ENCODE measurements around the gene TWNK.

Gene TWNK

DNA sequence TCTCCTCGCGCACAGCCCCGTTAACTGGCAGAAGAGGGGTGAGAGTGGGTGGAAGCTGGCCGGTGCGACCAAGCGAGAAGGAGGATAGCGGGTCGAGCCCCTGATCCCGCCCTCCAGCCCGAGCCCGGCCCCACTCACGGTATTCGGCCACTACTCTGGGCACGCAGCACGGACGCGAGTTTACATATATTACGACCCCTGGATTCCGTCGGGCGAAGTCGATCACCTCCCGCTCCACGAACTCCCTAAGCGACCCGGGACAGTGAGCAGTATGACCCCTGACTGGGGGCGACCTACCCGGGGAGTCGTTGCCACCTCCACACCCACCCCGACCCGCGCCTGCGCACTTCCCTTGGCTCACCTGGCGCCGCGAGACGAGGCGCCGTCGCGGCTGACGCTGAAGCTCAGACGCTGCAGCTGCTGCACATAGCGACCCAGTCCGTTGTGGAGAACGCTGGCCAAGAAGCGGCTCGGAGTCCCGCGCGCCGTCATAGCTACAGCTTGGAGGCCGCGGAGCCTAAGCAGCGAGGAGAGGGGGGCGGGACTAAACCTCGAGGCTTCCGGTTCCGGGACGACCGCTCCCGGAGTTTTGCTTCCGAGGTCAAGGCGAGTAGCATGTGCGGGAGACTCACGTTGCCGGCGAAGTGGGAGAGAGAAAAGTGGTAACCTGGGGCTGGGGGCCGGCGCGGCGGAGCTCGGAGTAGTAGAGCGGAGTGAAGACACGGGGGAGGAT lies at the start of gene TWNK, which contains the start of gene MRPL43:
TSS of gene TWNK (plus strand) at position 592 of the 733 bp plus-strand sequence. CDS start 668 bp downstream, outside the sequence.
TSS of gene MRPL43 (minus strand) at position 546 of the 733 bp plus-strand sequence. CDS start at position 492, 54 bp downstream.
- peak; percentile 78 to 83 for DNase-seq (ENCODE audit: low read depth in 2 of 2)

DNA sequence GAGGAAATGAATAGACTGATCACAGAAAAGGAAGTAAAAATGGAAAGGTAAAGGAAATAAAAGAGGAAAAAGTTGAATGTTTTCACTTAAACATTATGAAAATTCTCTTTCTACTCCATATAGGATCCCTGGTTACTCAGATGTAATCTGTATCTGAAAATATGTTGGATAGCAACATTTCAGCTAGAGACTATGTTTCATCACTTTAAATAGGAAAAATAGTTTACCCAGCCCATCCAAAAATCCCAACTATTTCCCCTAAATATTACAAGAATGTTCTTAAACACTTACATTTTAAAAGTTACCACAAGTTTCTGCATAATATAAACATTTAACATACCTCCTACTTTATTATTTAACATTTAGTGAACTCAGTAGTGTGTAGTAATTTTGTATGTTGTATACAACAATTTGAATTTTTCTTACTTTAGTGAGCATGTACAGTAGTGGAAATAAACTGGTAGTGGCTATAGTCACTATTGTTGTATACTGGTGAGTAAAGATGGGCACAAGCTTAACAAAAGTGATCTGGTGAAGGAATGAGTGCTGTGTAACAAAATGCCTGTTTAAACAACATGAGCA lies 47.5 kb upstream of the TWNK start:
- no peak for DNase-seq (ENCODE audit: low read depth in 2 of 2)

DNA sequence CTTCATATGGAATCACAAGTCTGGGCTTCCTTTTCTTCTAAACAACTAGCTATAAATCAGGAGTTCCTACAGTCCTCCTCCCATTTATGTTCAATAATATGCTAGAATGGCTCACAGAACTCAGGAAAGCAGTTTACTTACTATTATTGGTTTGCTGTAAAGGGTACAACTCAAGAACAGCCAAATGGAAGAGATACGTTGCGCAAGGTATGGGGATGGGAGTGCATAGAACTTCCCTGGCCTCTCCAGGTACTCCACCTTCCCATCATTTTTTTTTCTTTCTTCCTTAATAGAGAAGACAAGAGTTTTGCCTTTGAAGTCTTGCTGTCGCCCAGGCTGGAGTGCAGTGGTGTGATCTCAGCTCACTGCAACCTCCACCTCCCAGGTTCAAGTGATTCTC lies 45.1 kb upstream of the TWNK start:
- DNase-seq (ENCODE audit: low read depth in 2 of 2), result no peak

DNA sequence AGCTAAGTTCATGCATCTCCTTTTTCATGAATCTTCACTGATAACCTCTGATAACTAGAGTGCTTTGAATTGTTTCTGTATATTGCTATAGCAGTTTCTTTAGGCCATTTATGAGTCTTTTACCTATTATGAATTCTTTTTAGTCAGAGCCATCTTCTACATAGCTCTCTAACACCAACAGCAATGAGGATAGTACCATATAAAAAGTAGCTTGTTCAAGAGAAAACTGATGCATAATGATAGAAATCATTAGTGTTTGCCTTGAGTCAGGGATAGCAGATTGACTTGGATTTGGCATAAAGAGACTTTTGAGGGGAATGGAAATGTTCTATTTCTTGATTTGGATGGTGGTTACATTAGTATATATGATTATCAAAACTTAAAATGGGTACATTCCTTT lies 43.8 kb upstream of the TWNK start:
- DNase-seq (ENCODE audit: low read depth in 2 of 2), result no peak

DNA sequence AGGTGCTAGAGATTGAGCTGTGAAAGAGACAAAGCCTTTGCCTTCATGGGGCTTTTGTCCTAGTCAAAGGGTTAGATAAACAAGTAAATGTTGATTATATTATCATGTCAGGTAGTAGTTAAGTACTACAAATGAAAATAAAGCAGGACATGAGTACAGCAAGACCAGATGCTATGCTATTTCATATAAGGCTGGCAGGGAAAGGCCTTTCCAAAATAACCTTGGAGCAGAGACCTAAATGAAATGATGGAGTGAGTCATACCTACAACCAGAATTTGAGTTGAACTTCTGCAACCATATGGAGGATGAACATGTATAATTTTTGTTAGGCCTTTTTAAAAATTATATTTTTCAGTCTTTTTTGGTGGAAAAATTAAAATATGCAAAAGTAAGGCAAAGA lies 41.6 kb upstream of the TWNK start:
- no peak for DNase-seq (ENCODE audit: low read depth in 2 of 2)

DNA sequence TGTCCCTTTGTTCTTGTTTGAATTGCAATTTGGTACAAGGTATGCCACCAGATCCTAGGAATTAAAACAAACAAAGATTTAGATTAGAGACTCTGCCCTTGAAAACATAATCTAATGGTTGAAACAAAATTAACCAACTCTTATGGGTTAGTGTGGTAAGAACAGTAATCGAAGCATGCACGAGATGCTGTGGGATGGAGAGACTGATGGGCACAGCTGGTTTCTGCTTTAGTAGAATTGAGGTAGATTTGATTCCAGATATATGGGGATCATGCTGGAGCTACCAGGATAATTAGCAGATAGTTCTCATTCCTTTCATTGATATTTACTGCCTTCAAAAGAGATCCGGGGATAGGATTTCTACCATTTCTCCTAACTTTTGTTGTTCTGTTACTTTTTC lies 38.4 kb upstream of the TWNK start:
- no peak for DNase-seq (ENCODE audit: low read depth in 2 of 2)

DNA sequence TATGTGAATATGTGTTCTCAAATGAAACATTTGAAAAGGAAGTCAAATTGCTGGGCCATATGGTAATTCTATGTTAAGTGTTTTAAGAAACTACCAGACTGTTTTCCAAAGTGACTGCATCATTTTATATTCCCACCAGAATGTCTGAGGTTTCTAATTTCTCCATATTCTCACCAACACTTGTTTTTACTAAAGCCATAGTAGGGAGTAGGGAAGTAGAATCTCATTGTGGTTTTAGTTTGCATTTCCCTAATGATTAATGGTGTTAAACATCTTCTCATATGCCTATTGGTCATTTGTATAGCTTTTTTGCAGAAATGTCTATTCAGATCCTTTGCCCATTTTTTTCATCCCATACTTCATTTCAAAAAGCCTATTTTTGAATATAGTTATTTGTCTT lies 27.1 kb upstream of the TWNK start:
- DNase-seq (ENCODE audit: low read depth in 2 of 2), result no peak

DNA sequence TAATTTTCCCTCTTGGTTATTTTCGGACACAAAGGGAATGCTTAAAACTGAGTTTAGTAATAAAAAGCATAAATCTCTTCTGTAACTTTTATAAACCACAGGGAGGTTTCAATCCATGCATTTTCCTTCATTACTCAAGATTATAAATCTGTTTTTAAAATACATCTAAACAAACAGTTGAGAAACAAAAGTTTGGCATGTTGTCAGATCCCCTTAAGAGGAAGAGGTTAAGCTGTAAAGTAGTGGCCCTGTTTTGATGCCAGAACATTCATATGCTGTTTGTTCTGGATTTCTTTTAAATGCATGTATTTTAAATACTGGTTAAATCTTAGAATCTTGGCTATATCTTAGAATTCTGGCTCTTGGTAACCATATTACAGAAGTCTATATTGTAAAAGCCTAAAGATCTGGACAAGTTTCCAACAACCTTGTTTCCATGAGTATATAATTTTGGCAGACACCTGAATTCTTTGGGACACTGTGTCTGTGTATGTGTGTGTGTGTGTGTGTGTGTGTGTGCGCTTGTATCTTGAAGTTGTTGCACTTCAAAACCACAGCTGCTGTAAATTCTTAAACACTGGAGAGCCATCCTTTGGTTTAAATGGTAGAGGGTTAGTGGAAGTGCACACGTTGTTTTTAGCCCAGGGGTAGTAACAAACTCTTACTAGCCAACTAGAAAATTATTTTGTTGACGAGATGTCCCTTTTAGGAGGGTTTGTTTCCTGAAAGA lies 24.8 kb upstream of the TWNK start:
- no peak for DNase-seq (ENCODE audit: low read depth in 2 of 2)

DNA sequence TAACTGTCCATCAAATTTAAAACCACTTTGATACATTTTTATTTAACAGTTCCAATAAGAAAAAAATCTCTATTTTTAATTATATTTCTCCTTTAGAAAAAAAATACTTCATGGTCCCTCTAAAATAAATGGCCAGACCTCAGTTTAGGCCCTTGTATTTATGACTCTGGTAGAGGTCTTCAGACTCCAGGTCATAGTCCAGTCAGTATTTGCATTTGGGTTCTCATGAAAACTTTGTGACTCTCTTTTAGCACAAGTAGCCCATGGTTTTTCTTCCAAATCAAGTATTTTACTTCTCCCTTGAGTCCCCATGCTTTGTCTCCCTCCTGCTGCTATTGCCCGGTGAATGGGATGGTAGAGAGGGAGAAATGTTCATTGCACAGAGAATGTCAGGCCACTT lies 23.5 kb upstream of the TWNK start:
- DNase-seq (ENCODE audit: low read depth in 2 of 2), result no peak

DNA sequence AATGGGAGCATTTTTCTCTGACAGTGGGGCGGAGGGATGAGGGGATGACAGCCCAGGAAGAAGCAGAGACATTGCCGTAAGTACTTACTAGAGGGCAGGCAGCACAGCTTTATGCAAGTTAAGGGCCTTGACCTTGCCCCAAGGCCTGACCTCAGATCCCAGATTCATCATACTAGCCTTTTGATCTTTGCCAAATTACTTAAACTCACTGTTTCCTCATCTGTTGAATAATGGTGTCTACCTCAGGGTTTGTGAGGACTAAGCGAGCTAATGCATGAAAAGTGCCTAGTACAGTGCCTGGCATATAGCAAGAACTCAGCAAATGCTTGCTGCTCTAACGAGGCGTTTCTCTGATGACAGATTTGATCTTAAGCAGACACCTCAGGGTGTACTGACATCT lies 21.5 kb upstream of the TWNK start:
- DNase-seq (ENCODE audit: low read depth in 2 of 2), result no peak

DNA sequence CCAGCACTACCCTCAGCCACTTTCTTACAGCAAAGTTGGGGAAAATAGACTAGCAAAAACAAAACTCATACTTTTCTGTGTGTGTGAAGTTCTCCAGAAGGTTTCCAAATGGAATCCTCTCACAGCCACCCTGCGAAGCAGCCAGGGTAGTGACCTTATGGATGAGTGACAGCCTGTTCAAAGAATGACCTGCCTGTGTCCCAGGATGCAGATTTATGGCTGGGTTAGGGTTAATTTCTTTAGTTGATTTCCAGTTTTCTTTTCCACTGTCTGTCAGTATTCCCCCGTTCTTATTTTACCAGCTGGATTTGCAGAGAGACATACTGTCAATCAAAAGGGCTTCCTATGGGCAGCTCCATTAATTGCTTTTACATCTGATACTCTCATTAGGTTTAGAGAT lies 20.5 kb upstream of the TWNK start:
- no peak for DNase-seq (ENCODE audit: low read depth in 2 of 2)

DNA sequence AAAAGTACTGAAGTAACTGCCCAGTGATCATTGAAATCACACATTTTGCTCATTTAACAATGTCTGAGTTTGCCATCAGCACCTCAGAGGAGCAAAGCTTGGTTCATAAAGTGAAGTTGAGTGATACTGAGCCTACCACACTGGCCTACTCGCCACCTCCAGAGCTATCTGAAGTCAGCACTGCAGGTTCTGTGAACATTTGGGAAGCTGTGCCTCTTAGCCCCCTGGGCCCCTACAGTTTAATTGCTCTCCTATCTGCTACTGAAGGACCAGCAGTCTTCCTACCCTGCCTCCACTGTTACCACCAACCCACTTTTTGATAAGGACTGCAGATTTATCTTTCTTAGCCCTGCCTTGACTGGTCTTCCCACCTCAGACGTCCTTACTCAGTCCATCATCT lies 20.0 kb upstream of the TWNK start:
- DNase-seq (ENCODE audit: low read depth in 2 of 2), result no peak

DNA sequence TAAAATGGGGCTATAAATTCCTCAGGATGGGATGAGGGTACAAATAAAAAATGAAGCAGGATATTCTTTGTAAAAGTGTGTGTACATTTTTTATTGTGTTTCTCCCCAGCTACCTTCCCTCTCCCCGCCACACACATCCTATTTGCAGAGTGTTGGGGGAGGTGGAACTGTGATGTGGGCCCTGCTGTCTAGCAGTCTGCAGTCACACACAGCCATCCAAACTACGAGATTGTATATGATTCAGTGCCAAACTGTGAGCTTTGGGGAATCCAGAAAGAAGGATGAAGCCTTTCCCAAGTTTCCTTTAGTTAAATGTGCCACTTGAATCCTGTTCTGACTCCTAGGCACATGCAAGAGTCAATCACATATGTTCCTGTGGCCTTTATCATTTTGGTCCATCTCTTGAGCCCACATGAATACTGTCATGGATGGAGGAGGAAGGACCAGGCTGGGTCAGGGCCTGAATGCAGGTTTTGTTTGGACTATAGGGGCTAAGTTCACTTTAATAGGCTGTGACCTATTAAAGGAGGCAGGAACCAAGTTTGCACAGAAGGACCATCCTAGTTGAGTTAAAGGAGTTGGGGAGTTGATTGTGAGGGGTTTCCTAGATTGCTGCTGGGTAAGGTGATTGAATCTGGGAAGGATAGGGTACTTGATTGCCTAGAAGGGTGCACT lies 19.1 kb upstream of the TWNK start:
- no peak for DNase-seq (ENCODE audit: low read depth in 2 of 2)

DNA sequence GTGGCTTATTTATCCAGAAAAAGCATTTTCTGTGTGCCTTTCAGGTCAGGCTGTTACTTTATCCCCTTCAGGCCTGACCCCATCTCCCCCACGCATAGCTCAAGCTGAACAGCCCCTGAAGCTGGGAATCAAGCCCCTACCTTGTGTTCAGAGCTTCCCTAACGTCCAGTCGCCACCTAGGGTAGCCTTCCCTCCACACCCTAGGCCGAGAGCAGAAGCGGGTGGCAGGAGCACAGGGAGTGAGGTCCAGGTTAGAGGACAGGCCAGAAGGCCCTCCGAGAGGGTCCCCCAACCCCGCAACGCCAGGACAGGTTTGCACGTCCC lies 18.5 kb upstream of the TWNK start:
- no peak for DNase-seq (ENCODE audit: low read depth in 2 of 2)

DNA sequence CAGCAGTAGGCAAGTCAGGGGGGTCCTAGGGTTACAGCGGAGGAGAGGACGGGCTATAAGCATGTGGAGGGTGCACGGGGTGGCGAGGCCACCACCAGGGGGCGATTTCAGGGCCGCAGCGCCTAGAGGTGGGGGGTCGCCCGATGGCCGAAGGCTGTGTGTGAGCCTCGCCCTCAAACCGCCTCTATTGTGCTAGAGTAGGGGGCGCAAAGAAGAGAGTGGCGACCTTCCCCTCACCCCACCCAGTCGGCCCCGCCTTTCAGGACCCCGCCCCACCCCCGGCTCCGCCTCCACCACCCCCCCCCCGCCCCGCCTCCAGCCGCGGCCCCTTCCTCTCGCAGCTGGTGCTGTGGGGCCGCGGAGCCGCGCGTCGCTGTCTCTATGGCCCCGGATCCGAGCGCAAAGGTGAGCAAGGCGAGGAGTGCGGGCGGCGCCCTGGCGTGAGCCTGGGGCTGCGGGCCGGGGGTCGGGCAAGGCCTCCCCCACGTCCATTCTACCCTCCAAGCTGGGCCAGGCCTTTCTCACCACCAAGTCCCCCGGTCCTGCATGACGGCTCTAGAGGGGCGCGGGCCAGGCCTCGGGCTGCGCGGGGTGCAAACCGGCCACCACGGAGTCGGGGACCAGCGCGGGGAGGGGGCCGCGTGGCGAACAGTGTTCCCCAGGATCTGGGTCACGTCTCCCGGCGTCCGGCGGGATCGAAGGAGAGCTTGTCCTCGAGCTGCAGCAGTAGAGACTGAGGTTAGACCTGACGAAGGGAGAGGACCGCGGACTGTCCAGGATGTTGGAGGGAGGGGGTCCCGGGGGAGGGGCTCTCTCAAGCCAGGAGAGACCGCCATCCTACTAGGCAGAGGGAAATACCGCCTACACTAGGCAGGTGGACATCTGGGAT lies 17.9 kb upstream of the TWNK start, which contains the start of gene SEMA4G:
TSS of gene SEMA4G (plus strand) at position 318 of the 889 bp plus-strand sequence. CDS start 3,409 bp downstream, outside the sequence.
- DNase-seq (ENCODE audit: low read depth in 2 of 2), result peak; percentile 19 to 35

DNA sequence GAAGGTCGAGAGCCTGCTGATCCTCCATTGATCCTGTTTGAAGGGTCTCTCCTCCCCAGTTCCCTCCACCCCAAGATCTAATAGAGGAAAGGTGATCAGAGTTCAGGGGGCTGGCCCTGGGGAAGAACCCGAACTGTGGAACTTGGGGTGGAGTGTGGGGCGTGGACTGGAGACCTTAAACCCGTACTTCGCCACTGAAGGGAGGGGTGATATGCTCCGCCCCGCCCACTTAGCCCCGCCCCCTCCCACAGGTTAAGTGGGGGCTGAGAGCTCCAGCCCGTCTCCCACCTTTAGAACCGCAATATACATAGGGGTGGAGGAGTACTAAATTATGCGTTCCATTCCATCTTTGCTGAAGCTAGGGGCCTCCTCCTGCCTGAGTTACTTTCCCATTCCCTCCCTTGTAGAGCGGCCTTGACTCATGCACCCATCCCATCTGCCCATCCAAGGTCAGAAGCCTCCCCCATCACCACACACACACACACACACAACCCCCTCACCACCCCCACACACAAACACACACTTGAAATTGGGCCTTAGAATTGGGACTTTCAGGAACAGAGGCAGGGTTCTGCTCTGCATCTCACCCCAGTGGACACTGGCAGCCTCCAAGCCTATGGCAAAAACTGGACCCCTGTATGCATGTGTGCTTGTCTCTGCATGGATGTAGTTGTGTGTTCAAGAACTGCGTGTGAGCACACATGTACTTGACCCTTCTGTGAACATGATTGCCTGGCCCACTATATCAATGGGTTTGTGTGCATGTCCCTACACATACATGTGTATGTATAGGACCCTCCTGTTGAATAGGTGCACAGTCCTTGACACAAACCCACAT lies 17.0 kb upstream of the TWNK start:
- no peak for DNase-seq (ENCODE audit: low read depth in 2 of 2)

DNA sequence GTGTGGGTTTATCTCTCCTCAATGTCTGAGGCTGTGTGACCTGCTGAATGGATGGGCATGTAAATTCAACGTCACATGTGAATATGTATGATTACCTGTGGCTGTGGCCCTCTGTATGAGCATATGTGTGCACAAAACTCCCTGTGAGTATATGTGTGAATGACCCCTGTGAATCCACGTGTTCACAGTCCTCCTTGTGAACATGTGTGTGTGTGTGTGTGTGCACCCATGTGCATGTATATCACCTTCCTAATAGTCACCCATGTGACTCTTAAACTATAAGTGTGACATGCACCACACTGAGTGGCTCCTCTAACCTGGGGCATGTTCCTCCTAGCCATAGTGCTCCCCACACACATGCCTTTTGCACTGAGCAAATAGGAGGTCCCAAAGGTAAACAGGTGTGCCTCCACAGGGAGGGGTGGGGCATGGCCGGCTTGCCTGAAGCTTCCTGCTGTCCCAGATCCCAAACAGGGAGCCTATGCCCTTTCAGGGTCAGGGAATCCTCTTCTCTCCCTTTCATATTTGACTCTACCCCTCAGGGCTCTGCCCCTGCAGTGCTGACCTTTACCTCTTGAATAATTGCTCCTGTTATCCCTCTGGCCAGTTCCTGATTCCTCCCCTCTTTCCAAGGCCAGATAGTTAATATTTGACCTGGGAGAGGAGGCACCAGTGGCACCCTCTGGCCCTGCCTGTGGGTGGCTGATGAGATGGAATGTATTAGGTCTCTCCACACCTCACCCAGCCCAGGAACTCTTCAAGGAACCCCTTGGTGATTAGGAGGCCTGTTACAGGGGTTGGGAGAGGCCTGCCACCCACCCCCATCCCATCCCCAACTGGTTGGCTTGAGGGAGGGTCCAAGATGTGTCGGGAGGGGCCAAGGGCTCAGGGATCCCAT lies 16.2 kb upstream of the TWNK start:
- DNase-seq (ENCODE audit: low read depth in 2 of 2), result no peak

DNA sequence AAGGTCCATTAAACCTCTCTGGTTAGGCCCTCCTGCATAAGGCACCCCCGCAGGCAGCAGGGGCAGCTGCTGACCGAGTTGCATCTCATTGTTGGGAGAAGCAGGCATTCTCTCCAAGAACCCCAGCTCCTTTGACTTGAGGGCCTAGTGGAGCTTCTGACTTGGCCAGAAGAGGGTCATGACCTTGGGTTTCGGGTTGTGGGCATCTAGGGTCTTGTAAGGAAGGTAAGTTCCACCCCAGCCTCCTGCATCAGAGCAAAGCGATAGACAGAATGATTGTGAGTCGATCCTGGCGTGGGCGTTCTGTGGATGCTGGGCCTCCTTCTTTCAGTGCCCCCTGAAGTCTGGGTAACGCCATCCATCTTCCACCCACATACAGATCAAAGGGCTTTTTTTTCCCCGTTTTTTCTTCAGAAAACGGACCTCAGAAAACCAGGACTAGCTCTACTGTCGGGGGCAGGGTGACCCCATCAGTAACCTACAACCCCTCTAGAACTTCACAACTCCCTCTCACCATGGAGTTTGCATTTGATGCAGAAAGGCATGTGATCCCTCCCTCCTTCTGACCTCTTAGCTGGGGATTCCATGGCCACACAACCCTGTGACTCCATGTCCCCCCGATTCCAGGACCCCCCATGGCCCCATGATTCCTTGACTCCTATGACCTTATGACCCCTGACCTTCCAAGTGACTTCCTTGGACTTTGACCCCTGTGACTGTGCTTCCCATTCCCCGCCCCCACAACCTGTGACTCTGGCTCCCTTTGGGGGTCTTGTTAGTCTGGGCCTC lies 15.0 kb upstream of the TWNK start:
- DNase-seq (ENCODE audit: low read depth in 2 of 2), result no peak

Measured in stimulated activated CD4-positive, alpha-beta T cell treated with anti-CD3 and anti-CD28 coated beads, Interleukin-4, amount 100 ng/mL, for 48 hours (primary cell).